ENCODE results near the gene ANGPTL5. TPM values are rescaled to one million over a fixed set of nuclear protein-coding genes. Genes with fewer than 3 reads are reported as not detected.
A peak's percentile ranks its signal among the peaks of the same experiment; 100 is the strongest.
"Not testable (repeated sequence)": the region's sequence is repeated elsewhere in the genome, so short reads cannot be mapped to it uniquely, and the experiment has no call there.

ANGPTL5 gene
- total RNA-seq, result not detected

GRCh38 chr11:101916422-101916821 lies at the start of gene ANGPTL5:
TSS of gene ANGPTL5 (minus strand) at chr11:101916522. CDS start at chr11:101907909, 8,613 bp downstream.
- CTCF ChIA-PET, result no interaction called here
- Mint-ChIP-seq H3K36me3 (ENCODE audit: low read depth) (no peaks in the 10 kb centered on the region), H3K27me3 (ENCODE audit: low read depth) (no peaks in the 10 kb centered on the region), H3K9me3 (no peaks in the 10 kb centered on the region), H3K4me3 (peak within 1 kb of the TSS; percentile 87), H3K27ac (peak within 1 kb of the TSS; percentile 72), H3K4me1 (ENCODE audit: low read depth) (peaks cover 19% of the 10 kb centered on the region)
- intact Hi-C loops (cut with micrococcal nuclease), result loop anchor here (5.0 to 10.0 kb wide), 2 partner anchors 646 to 1178 kb away; partner anchors contain the start of gene DCUN1D5
- DNase-seq, result no peak

- CTCF ChIA-PET, result interaction anchor here (1.5 kb wide), 1 partner anchor 42 kb away, joined by 7 read pairs; no protein-coding TSS in a partner anchor
- H3K27me3 Mint-ChIP-seq (ENCODE audit: low read depth); H3K27ac Mint-ChIP-seq; H3K36me3 Mint-ChIP-seq (ENCODE audit: low read depth); H3K4me1 Mint-ChIP-seq (ENCODE audit: low read depth); DNase-seq; H3K9me3 Mint-ChIP-seq; intact Hi-C loops (cut with micrococcal nuclease); H3K4me3 Mint-ChIP-seq: not testable (repeated sequence)
Measured at GRCh38 chr11:101964200-101964599, 47.9 kb upstream of the ANGPTL5 start.

- CTCF ChIA-PET, result no interaction called here
- H3K4me3 Mint-ChIP-seq, result no peak overlapping the region
- H3K36me3 Mint-ChIP-seq (ENCODE audit: low read depth), result no peaks in the 10 kb centered on the region
- no peak for DNase-seq
- H3K4me1 Mint-ChIP-seq (ENCODE audit: low read depth), result no peaks in the 10 kb centered on the region
- intact Hi-C loops (cut with micrococcal nuclease), result no loop called here
- H3K27me3 Mint-ChIP-seq (ENCODE audit: low read depth), result no peaks in the 10 kb centered on the region
- no peaks in the 10 kb centered on the region for H3K9me3 Mint-ChIP-seq
- no peak overlapping the region for H3K27ac Mint-ChIP-seq
Measured at GRCh38 chr11:101960231-101960630, 43.9 kb upstream of the ANGPTL5 start.

- Mint-ChIP-seq H3K9me3 (no peaks in the 10 kb centered on the region), H3K27me3 (ENCODE audit: low read depth) (no peaks in the 10 kb centered on the region), H3K4me3 (no peak overlapping the region), H3K36me3 (ENCODE audit: low read depth) (no peaks in the 10 kb centered on the region), H3K27ac (no peak overlapping the region), H3K4me1 (ENCODE audit: low read depth) (no peaks in the 10 kb centered on the region)
- no peak for DNase-seq
- intact Hi-C loops (cut with micrococcal nuclease), result no loop called here
- CTCF ChIA-PET, result no interaction called here
Measured at GRCh38 chr11:101955701-101956100, 39.4 kb upstream of the ANGPTL5 start.

- intact Hi-C loops (cut with micrococcal nuclease), result no loop called here
- no peak overlapping the region for H3K27ac Mint-ChIP-seq
- no peaks in the 10 kb centered on the region for H3K4me1 Mint-ChIP-seq (ENCODE audit: low read depth)
- H3K4me3 Mint-ChIP-seq, result no peak overlapping the region
- no peaks in the 10 kb centered on the region for H3K27me3 Mint-ChIP-seq (ENCODE audit: low read depth)
- no peak for DNase-seq
- no peaks in the 10 kb centered on the region for H3K9me3 Mint-ChIP-seq
- CTCF ChIA-PET, result no interaction called here
- H3K36me3 Mint-ChIP-seq (ENCODE audit: low read depth), result no peaks in the 10 kb centered on the region
Measured at GRCh38 chr11:101955278-101955677, 39.0 kb upstream of the ANGPTL5 start.

GRCh38 chr11:101949680-101950220 lies 33.4 kb upstream of the ANGPTL5 start:
- no peak for DNase-seq
- Mint-ChIP-seq H3K27me3 (ENCODE audit: low read depth) (no peaks in the 10 kb centered on the region), H3K27ac (no peak overlapping the region), H3K4me1 (ENCODE audit: low read depth) (no peaks in the 10 kb centered on the region), H3K9me3 (no peaks in the 10 kb centered on the region), H3K4me3 (no peak overlapping the region), H3K36me3 (ENCODE audit: low read depth) (no peaks in the 10 kb centered on the region)
- CTCF ChIA-PET, result no interaction called here
- intact Hi-C loops (cut with micrococcal nuclease), result no loop called here

- intact Hi-C loops (cut with micrococcal nuclease), result no loop called here
- H3K4me3 Mint-ChIP-seq, result no peak overlapping the region
- CTCF ChIA-PET, result interaction anchor here (0.7 to 1.2 kb wide), 2 partner anchors 61 to 84 kb away, joined by 3 read pairs; no protein-coding TSS in a partner anchor
- H3K36me3 Mint-ChIP-seq (ENCODE audit: low read depth), result no peaks in the 10 kb centered on the region
- H3K27me3 Mint-ChIP-seq (ENCODE audit: low read depth), result no peaks in the 10 kb centered on the region
- no peaks in the 10 kb centered on the region for H3K4me1 Mint-ChIP-seq (ENCODE audit: low read depth)
- no peak for DNase-seq
- H3K9me3 Mint-ChIP-seq, result no peaks in the 10 kb centered on the region
- no peak overlapping the region for H3K27ac Mint-ChIP-seq
Measured at GRCh38 chr11:101945448-101945847, 29.1 kb upstream of the ANGPTL5 start.

GRCh38 chr11:101944923-101945322 lies 28.6 kb upstream of the ANGPTL5 start:
- H3K4me3 Mint-ChIP-seq, result no peak overlapping the region
- intact Hi-C loops (cut with micrococcal nuclease), result no loop called here
- no peak for DNase-seq
- no peaks in the 10 kb centered on the region for H3K9me3 Mint-ChIP-seq
- no peak overlapping the region for H3K27ac Mint-ChIP-seq
- H3K4me1 Mint-ChIP-seq (ENCODE audit: low read depth), result no peaks in the 10 kb centered on the region
- H3K36me3 Mint-ChIP-seq (ENCODE audit: low read depth), result no peaks in the 10 kb centered on the region
- no peaks in the 10 kb centered on the region for H3K27me3 Mint-ChIP-seq (ENCODE audit: low read depth)
- CTCF ChIA-PET, result interaction anchor here (0.7 to 1.2 kb wide), 2 partner anchors 61 to 83 kb away, joined by 3 read pairs; no protein-coding TSS in a partner anchor

- H3K27me3 Mint-ChIP-seq (ENCODE audit: low read depth), result no peaks in the 10 kb centered on the region
- H3K27ac Mint-ChIP-seq, result no peak overlapping the region
- H3K9me3 Mint-ChIP-seq, result no peaks in the 10 kb centered on the region
- no peaks in the 10 kb centered on the region for H3K36me3 Mint-ChIP-seq (ENCODE audit: low read depth)
- CTCF ChIA-PET, result interaction anchor here (0.6 kb wide), 1 partner anchor 1338 kb away, joined by 4 read pairs; no protein-coding TSS in a partner anchor
- no peak for DNase-seq
- no peaks in the 10 kb centered on the region for H3K4me1 Mint-ChIP-seq (ENCODE audit: low read depth)
- H3K4me3 Mint-ChIP-seq, result no peak overlapping the region
- intact Hi-C loops (cut with micrococcal nuclease), result no loop called here
Measured at GRCh38 chr11:101940901-101941520, 24.7 kb upstream of the ANGPTL5 start.

- H3K4me3 Mint-ChIP-seq, result no peak overlapping the region
- peaks cover 8% of the 10 kb centered on the region for H3K9me3 Mint-ChIP-seq
- no peak for DNase-seq
- intact Hi-C loops (cut with micrococcal nuclease), result no loop called here
- no peaks in the 10 kb centered on the region for H3K4me1 Mint-ChIP-seq (ENCODE audit: low read depth)
- CTCF ChIA-PET, result no interaction called here
- H3K36me3 Mint-ChIP-seq (ENCODE audit: low read depth), result peaks cover 7% of the 10 kb centered on the region
- no peak overlapping the region for H3K27ac Mint-ChIP-seq
- H3K27me3 Mint-ChIP-seq (ENCODE audit: low read depth), result no peaks in the 10 kb centered on the region
Measured at GRCh38 chr11:101931692-101932091, 15.4 kb upstream of the ANGPTL5 start.

- H3K27me3 Mint-ChIP-seq (ENCODE audit: low read depth), result no peaks in the 10 kb centered on the region
- no peaks in the 10 kb centered on the region for H3K4me1 Mint-ChIP-seq (ENCODE audit: low read depth)
- intact Hi-C loops (cut with micrococcal nuclease), result no loop called here
- no peak for DNase-seq
- CTCF ChIA-PET, result interaction anchor here (0.6 to 0.7 kb wide), 3 partner anchors 12 to 378 kb away, joined by 3 to 5 read pairs (median 5); no protein-coding TSS in a partner anchor
- no peak overlapping the region for H3K4me3 Mint-ChIP-seq
- H3K36me3 Mint-ChIP-seq (ENCODE audit: low read depth), result peaks cover 7% of the 10 kb centered on the region
- no peak overlapping the region for H3K27ac Mint-ChIP-seq
- peaks cover 8% of the 10 kb centered on the region for H3K9me3 Mint-ChIP-seq
Measured at GRCh38 chr11:101929294-101929915, 13.1 kb upstream of the ANGPTL5 start.

GRCh38 chr11:101923554-101923953 lies 7.2 kb upstream of the ANGPTL5 start:
- peaks cover 2% of the 10 kb centered on the region for H3K36me3 Mint-ChIP-seq (ENCODE audit: low read depth)
- H3K4me3 Mint-ChIP-seq, result no peak overlapping the region
- H3K27me3 Mint-ChIP-seq (ENCODE audit: low read depth), result no peaks in the 10 kb centered on the region
- peaks cover 6% of the 10 kb centered on the region for H3K9me3 Mint-ChIP-seq
- no peaks in the 10 kb centered on the region for H3K4me1 Mint-ChIP-seq (ENCODE audit: low read depth)
- H3K27ac Mint-ChIP-seq, result no peak overlapping the region
- intact Hi-C loops (cut with micrococcal nuclease), result no loop called here
- CTCF ChIA-PET, result no interaction called here
- DNase-seq, result no peak

GRCh38 chr11:101920992-101921391 lies 4.7 kb upstream of the ANGPTL5 start:
- no peak overlapping the region for H3K4me3 Mint-ChIP-seq
- no peak overlapping the region for H3K27ac Mint-ChIP-seq
- peaks cover 5% of the 10 kb centered on the region for H3K4me1 Mint-ChIP-seq (ENCODE audit: low read depth)
- CTCF ChIA-PET, result no interaction called here
- no peak for DNase-seq
- H3K36me3 Mint-ChIP-seq (ENCODE audit: low read depth), result no peaks in the 10 kb centered on the region
- H3K27me3 Mint-ChIP-seq (ENCODE audit: low read depth), result no peaks in the 10 kb centered on the region
- H3K9me3 Mint-ChIP-seq, result no peaks in the 10 kb centered on the region
- intact Hi-C loops (cut with micrococcal nuclease), result no loop called here
